ENCODE measurements around the gene L3MBTL3. TPM values are rescaled to one million over a fixed set of nuclear protein-coding genes. Genes with fewer than 3 reads are reported as not detected.

The L3MBTL3 gene
- total RNA-seq, 1 donor from 2014 or later: 20.8 TPM

- no peaks in the 10 kb centered on the region for H3K27me3 Mint-ChIP-seq (ENCODE audit: unreplicated experiment)
- DNase-seq (ENCODE audit: extremely low spot score, unreplicated experiment): no peak
- no peak overlapping the region for H3K4me3 Mint-ChIP-seq (ENCODE audit: unreplicated experiment)
- TF ChIP-seq CTCF (IDR thresholded peaks at IDR 0.05): no peak
- no peaks in the 10 kb centered on the region for H3K9me3 Mint-ChIP-seq (ENCODE audit: unreplicated experiment)
- no peaks in the 10 kb centered on the region for H3K4me1 Mint-ChIP-seq (ENCODE audit: unreplicated experiment)
- no peak overlapping the region for H3K27ac Mint-ChIP-seq (ENCODE audit: unreplicated experiment)
- no peaks in the 10 kb centered on the region for H3K36me3 Mint-ChIP-seq (ENCODE audit: unreplicated experiment)
Observed at GRCh38 chr6:130012728-130013127, 5.7 kb upstream of the L3MBTL3 start.

- Mint-ChIP-seq H3K36me3 (ENCODE audit: unreplicated experiment) (peaks cover 2% of the 10 kb centered on the region), H3K27me3 (ENCODE audit: unreplicated experiment) (no peaks in the 10 kb centered on the region), H3K9me3 (ENCODE audit: unreplicated experiment) (no peaks in the 10 kb centered on the region), H3K27ac (ENCODE audit: unreplicated experiment) (peak overlapping the region; percentile 98), H3K4me3 (ENCODE audit: unreplicated experiment) (peak overlapping the region; percentile 96), H3K4me1 (ENCODE audit: unreplicated experiment) (peaks cover 12% of the 10 kb centered on the region)
- no peak for TF ChIP-seq CTCF (IDR thresholded peaks at IDR 0.05)
- no peak for DNase-seq (ENCODE audit: extremely low spot score, unreplicated experiment)
Observed at GRCh38 chr6:130018744-130019325, 454 bp downstream of the L3MBTL3 start.

- Mint-ChIP-seq H3K9me3 (ENCODE audit: unreplicated experiment) (no peaks in the 10 kb centered on the region), H3K27me3 (ENCODE audit: unreplicated experiment) (no peaks in the 10 kb centered on the region), H3K4me3 (ENCODE audit: unreplicated experiment) (peak overlapping the region; percentile 89), H3K4me1 (ENCODE audit: unreplicated experiment) (peaks cover 12% of the 10 kb centered on the region), H3K27ac (ENCODE audit: unreplicated experiment) (peak overlapping the region; percentile 81), H3K36me3 (ENCODE audit: unreplicated experiment) (peaks cover 3% of the 10 kb centered on the region)
- no peak for DNase-seq (ENCODE audit: extremely low spot score, unreplicated experiment)
- TF ChIP-seq CTCF (IDR thresholded peaks at IDR 0.05): no peak
Observed at GRCh38 chr6:130019326-130020072, 1.1 kb downstream of the L3MBTL3 start.

GRCh38 chr6:130020073-130020906 is 1.9 kb downstream of the L3MBTL3 start:
- no peak for DNase-seq (ENCODE audit: extremely low spot score, unreplicated experiment)
- H3K9me3 Mint-ChIP-seq (ENCODE audit: unreplicated experiment): no peaks in the 10 kb centered on the region
- H3K4me3 Mint-ChIP-seq (ENCODE audit: unreplicated experiment): peak overlapping the region; percentile 92
- H3K27ac Mint-ChIP-seq (ENCODE audit: unreplicated experiment): peak overlapping the region; percentile 93
- H3K27me3 Mint-ChIP-seq (ENCODE audit: unreplicated experiment): no peaks in the 10 kb centered on the region
- H3K36me3 Mint-ChIP-seq (ENCODE audit: unreplicated experiment): peaks cover 6% of the 10 kb centered on the region
- TF ChIP-seq CTCF (IDR thresholded peaks at IDR 0.05): no peak
- peaks cover 12% of the 10 kb centered on the region for H3K4me1 Mint-ChIP-seq (ENCODE audit: unreplicated experiment)
